ENCODE data around the gene CEP112.

DNA sequence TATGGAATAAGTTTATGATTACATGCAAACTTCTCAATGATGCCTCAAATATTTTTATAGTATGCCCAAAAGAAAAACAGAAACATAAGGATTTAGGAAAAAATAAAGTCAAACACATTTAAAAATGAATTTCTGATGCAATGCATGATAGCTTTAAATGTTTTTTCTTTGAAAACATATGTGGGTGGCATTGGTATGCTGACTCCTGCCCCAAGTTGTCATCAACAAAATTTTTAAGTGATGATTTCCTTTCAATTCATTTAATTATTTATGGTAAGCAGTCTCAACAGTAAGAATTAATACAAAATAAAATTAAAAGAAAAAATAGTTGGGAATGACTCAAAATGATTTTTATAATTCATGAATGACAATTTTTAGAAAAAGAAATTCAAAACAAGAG lies 104.9 kb downstream of the CEP112 start:
- TF ChIP-seq CTCF (conservative IDR thresholded peaks at IDR 0.05 in 1 of 2, IDR thresholded peaks at IDR 0.05 in 1 of 2; ENCODE audit: low read depth in 1 of 2, low read length in 2 of 2): no peak
- no peak for TF ChIP-seq EZH2 (IDR thresholded peaks at IDR 0.05; ENCODE audit: low read length, missing control alignments)

All from fibroblast of lung (primary cell).